Spleen (tissue), 7 donors: ENCODE results near the gene MXRA8.

Experiments
- CTCF ChIP-seq, 11 experiments: fragments of 200-600 bp in 7 of 11; fragments of 450-650 bp in 4 of 11; sonication (generic) in 4 of 11; IDR thresholded peaks in 8 of 11; conservative IDR thresholded peaks in 3 of 11; 1 replicate in 7 of 11; 2 replicates in 4 of 11; pipeline versions ENCODE4 v1.4.0 to v1.8.0; 2016 to 2021; ENCODE audit warnings: antibody characterized with exemption in 11 of 11, inconsistent platforms in 4 of 11, mild to moderate bottlenecking in 1 of 11
- POLR2A ChIP-seq, 3 donors: fragments of 450-650 bp; IDR thresholded peaks; one replicate each; pipeline ENCODE4 v1.5.1; 2017; ENCODE audit warnings: antibody characterized with exemption in 3 of 3, mild to moderate bottlenecking in 1 of 3
- POLR2AphosphoS5 ChIP-seq, 3 donors: sonication (generic); formaldehyde crosslinking; IDR thresholded peaks; one replicate each; pipeline ENCODE4 v1.5.1; 2017; ENCODE audit warnings: antibody characterized with exemption in 3 of 3
- donor health status: DM: no; HTN: no; CAD: no; lungs with moderate emphysema.
- donor health status: DM: no; HTN: no; CAD: no.
- donor health status: DM: no; HTN: no; CAD: no.

DNA sequence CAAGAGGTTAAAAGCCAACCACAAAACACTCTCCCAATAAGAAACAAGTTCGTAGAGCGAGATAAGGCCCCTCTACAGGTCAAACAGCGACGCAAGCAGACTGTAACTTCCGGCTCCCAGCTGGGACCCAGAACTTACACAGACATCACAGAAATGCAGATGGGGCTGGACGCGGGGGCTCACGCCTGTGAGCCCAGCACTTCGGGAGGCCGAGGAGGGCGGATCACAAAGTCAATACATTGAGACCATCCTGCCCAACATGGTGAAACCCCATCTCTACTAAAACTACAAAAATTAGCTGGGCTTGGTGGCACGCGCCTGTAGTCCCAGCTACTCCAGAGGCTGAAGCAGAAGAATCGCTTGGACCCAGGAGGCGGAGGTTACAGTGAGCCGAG, 29.7 kb upstream of the MXRA8 start:
- TF ChIP-seq CTCF (IDR thresholded peaks at IDR 0.05 in 8 of 11, conservative IDR thresholded peaks at IDR 0.05 in 3 of 11) (no peak), POLR2A (IDR thresholded peaks at IDR 0.05) (no peak), POLR2AphosphoS5 (IDR thresholded peaks at IDR 0.05) (no peak)
